ENCODE results near the gene ADGRV1.

Gene ADGRV1

GRCh38 chr5:90868799-90869198 is 310.2 kb downstream of the ADGRV1 start:
- no peak for DNase-seq (ENCODE audit: low spot score)

GRCh38 chr5:90871391-90871991 is 312.9 kb downstream of the ADGRV1 start:
- DNase-seq (ENCODE audit: low spot score): no peak

GRCh38 chr5:90873033-90873517 is 314.5 kb downstream of the ADGRV1 start:
- DNase-seq (ENCODE audit: low spot score): no peak

GRCh38 chr5:90874066-90874465 is 315.5 kb downstream of the ADGRV1 start:
- DNase-seq (ENCODE audit: low spot score): no peak

- DNase-seq (ENCODE audit: low spot score): no peak
Observed at GRCh38 chr5:90875456-90875855, 316.9 kb downstream of the ADGRV1 start.

GRCh38 chr5:90876366-90876765 is 317.8 kb downstream of the ADGRV1 start:
- DNase-seq (ENCODE audit: low spot score): no peak

GRCh38 chr5:90877049-90877448 is 318.5 kb downstream of the ADGRV1 start:
- no peak for DNase-seq (ENCODE audit: low spot score)

- no peak for DNase-seq (ENCODE audit: low spot score)
Observed at GRCh38 chr5:90878081-90878480, 319.5 kb downstream of the ADGRV1 start.

GRCh38 chr5:90878549-90879196 is 320.1 kb downstream of the ADGRV1 start:
- no peak for DNase-seq (ENCODE audit: low spot score)

- no peak for DNase-seq (ENCODE audit: low spot score)
Observed at GRCh38 chr5:90881626-90882150, 323.1 kb downstream of the ADGRV1 start.

- DNase-seq (ENCODE audit: low spot score): no peak
Observed at GRCh38 chr5:90882448-90882847, 323.9 kb downstream of the ADGRV1 start.

GRCh38 chr5:90885180-90885868 is 326.7 kb downstream of the ADGRV1 start:
- no peak for DNase-seq (ENCODE audit: low spot score)

- no peak for DNase-seq (ENCODE audit: low spot score)
Observed at GRCh38 chr5:90886381-90886780, 327.8 kb downstream of the ADGRV1 start.

- peak; percentile 65 for DNase-seq (ENCODE audit: low spot score)
Observed at GRCh38 chr5:90888511-90889324, 330.1 kb downstream of the ADGRV1 start.

GRCh38 chr5:90889325-90889600 is 330.7 kb downstream of the ADGRV1 start:
- DNase-seq (ENCODE audit: low spot score): no peak

- no peak for DNase-seq (ENCODE audit: low spot score)
Observed at GRCh38 chr5:90890180-90890579, 331.6 kb downstream of the ADGRV1 start.

GRCh38 chr5:90894866-90895420 is 336.3 kb downstream of the ADGRV1 start:
- DNase-seq (ENCODE audit: low spot score): no peak

- DNase-seq (ENCODE audit: low spot score): no peak
Observed at GRCh38 chr5:90897618-90898017, 339.0 kb downstream of the ADGRV1 start.

GRCh38 chr5:90898326-90899013 is 339.9 kb downstream of the ADGRV1 start:
- DNase-seq (ENCODE audit: low spot score): no peak

GRCh38 chr5:90899014-90899604 is 340.5 kb downstream of the ADGRV1 start:
- no peak for DNase-seq (ENCODE audit: low spot score)

GRCh38 chr5:90901261-90901660 is 342.7 kb downstream of the ADGRV1 start:
- no peak for DNase-seq (ENCODE audit: low spot score)

Measured in LoVo (cell line).